GM21529 (cell line): ENCODE results near the gene TMPRSS11F.
"Not testable (repeated sequence)": the region's sequence is repeated elsewhere in the genome, so short reads cannot be mapped to it uniquely, and the experiment has no call there.

Experiments
- ATAC-seq: cut with Tn5 transposase; IDR thresholded peaks from one replicate; pipeline ENCODE4 v1.9.1; 2021; ENCODE audit not compliant: unreplicated experiment

TMPRSS11F gene

DNA sequence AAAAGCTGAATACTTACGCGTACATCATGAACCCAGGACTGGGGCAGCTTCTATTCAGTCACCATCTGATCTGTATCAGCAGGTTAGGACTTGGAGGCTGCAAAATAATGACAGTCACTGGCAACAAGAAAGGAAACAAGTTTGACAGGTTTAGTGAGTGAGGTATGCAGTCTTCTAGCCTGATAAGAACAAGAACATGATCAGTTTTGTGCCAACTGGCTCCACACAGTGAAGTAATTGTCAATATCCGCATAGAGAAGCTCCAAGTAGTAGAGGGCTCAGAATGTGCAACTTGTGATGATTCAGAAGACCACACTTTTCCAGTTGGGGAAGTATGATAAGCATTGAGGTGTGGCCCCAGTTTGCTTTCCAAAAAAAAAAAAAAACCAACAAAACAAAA lies at the start of gene TMPRSS11F:
TMPRSS11F (minus strand) TSS at position 77 of the 400 bp plus-strand sequence; CDS start at position 28, 49 bp downstream.
- no peak for ATAC-seq

DNA sequence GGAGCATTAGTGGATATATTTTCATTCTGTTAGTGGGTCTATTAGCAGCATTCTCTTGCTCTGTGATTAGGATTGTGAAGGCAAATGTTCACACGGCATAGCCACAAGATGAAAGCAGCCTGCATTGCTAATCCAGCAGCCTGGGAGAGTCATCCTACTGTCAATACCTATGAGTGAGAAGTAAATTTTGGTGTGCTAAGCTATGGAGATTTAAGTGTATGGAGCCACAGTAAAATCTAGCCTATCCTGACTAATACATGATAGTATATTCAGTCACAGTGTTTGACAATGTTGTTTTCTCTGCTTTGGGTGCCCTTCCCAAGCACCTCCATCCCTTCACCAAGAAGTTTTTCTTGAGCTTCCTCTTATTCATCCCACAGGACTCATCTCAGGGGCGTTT lies 47.2 kb upstream of the TMPRSS11F start:
- no peak for ATAC-seq

DNA sequence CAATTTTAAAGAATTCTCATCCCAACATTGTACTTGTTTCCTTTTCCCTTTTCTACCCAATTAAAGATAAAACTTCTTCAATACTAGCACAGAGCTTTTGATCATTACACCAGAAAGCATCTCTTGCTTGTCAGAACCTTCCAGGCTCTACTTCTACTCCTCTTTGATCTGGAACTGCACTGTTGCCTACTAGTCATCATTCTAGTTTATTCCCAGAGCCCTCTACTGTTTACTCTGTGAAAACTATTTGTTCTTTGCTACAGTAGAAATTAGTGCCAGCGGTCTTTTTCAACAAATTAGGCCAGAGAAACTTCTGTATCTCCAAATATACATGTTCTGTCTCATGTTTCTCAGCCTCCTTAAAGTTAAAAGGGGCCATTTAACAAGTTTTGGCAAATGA lies 46.8 kb upstream of the TMPRSS11F start:
- no peak for ATAC-seq

DNA sequence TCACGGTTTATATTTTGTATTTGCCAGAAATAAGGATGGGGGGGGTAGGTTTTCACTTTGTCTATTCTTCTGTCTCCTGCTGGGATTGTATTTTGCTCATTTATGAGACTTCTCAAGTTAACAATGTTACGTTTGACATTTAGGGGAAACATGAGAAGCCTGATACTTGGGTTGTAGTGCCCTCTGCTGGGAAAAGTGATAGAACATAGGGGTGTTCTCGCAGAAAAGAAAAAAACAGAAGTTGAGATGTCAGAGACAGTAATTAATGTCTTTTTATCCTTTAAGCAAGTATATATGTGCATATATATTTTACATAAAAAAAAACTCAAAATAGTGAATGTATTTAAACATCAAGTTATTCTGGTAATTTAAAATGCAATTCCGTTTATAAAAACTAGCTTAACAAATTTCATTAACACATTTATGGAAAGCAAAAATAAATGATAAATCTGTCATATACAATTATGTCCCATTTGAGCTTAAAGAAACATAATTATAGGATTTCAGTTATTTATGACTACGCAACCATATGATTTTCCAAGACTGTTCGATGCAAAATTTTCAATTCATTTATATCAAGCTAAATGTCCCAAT lies 46.0 kb upstream of the TMPRSS11F start:
- no peak for ATAC-seq

DNA sequence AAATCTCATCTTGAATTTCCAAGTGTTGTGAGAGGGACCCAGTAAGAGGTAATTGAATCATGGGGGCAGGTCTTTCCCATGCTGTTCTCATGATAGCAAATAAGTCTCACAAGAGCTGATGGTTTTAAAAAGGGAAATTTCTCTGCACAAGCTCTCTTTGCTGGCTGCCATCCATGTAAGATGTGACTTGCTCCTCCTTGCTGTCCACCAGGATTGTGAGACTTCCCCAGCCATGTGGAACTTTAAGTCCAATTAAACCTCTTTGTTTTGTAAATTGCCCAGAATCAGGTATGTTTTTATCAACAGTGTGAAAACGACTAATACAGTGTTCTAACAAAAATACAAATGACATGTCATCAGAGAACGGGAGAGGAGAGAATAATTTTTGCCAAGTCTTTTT lies 44.7 kb upstream of the TMPRSS11F start:
- not testable (repeated sequence) for ATAC-seq

DNA sequence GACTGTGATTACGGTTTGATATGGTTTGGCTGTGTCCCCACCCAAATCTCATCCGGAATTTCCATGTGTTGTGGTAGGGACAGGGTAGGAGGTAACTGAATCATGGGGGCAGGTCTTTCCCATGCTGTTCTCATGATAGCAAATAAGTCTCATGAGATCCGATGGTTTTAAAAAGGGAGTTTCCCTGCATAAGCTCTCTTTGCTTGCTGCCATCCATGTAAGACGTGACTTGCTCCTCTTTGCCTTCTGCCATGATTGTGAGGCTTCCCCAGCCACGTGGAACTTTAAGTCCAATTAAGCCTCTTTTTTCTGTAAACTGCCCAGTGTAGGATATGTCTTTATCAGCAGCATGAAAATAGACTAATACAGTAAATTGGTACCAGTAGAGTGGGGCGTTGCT lies 42.5 kb upstream of the TMPRSS11F start:
- not testable (repeated sequence) for ATAC-seq

DNA sequence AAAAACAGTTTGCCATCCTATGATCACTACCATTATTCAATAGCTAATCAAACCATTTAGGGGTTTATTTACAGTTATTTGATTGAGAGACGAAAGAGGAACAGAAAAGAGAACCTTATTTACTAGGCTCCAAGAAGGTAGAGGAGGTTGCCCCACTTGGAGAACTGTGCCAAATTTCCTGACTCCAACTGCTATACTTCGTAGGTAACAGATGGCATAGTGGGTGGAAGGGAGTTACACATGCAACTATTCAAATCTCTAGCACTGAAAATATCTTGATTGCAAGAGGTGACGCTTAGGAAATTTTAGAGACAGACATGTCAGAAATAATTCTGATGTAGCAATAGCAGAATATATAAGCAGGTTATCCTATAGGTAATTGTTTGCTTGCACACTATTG lies 38.0 kb upstream of the TMPRSS11F start:
- no peak for ATAC-seq

DNA sequence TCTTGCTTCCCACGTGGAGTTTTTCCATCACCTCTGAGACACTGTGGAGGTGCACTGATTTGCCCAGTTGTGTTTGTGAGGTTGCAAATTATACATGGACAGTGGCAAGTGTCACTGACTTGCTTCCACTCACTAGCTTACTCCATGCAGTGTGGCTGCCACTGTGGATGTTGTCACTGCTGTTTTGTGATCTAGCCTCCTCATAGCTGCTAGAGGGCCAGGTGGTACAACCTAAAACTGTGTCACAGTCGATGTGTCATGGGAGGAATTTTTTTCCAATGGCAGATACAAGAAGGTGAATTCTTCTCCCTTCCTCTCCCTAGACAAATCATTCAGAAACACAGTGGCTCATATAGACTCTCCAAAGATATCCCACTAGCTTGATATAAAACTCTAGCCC lies 37.5 kb upstream of the TMPRSS11F start:
- no peak for ATAC-seq

DNA sequence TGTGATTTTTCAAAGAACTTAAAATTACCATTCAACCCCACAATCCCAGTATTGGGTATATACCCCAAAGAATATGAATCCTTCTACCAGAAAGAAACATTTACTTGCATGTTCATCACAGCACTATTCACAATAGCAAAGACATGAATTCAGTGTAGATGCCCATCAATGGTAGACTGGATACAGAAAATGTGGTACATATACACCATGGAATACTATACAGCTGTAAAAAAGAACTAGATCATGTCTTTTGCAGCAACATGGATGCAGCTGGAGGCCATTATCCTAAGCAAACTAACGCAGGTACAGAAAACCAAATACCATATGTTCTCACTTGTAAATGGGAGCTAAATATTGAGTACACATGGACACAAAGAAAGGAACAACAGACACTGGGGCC lies 34.1 kb upstream of the TMPRSS11F start:
- ATAC-seq = no peak

DNA sequence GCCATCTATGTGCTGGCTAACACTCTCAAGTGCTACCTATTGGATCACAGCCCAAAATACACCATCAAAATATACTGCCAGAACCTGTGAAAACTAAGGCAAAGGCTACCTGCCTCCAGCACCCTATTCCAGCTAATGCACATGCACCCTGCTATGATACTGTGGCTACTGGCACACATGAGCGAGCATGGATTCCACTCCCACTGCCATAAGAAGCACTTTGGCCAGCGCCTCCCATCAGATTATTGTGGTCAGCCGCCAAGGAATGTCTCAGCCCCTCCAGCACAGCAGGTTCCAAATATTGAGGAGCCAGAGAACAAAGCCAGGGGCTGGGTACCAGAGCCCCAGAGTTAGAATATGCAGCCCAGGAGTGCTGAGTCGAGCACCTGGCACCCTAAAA lies 32.5 kb upstream of the TMPRSS11F start:
- no peak for ATAC-seq

DNA sequence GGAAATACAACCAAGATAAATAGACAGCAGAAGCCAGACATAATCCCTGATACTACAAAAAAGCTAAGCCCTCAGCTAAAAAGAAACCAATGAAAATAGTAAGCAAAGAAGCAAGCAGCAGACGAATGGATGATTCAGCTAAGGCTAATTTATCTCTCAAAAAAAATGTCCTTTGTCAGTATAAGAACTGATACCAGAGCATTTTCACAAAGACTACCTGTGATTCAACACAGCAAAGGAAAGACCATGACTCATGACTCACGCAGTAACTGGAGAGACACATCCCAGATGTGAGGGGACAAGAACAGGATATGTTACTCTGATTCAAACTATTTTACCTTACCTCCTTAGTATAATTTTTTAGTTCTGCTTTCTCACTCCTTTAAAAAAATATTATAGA lies 22.7 kb upstream of the TMPRSS11F start:
- ATAC-seq = no peak

DNA sequence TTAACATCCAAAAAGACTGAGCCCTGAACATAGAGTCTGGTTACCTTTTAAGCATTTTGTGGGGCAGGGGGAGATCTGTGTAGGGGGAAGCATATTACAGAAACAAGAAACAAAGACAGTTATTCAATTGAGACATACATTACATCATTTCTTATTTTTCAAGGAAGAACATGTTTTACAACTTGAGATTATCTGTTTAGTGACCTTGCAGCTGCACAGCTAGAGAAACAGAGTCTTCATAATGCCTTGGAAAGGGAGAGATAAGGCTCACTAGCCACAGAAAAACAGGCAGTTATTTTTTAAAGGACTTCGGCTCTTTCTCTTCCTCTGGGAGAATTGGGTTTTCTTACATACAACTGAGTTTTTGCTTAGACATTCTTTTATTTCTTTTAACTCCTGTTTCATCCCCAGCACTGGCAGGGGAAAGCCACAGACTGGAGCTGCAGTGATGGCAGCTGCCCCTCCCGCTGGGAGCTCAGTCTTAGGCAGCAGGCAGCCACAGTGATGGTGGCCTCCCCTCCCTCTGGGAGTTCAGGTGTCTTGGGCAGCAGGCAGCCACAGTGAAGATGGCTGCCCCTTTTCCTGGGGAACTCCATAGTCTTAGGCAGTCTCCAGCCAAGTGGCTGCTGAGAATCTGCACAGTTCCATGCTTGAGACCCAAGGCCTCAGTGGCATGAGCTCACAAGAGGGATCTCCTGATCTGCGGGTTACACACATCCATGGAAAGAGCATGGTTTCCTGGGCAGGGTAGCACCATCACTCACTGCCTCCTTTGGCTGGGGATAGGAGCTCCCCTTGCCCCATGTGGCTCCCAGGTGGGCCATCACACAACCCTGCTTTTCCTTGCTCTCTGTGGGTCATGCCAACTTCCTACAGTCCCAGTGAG lies 19.4 kb upstream of the TMPRSS11F start:
- ATAC-seq = no peak

DNA sequence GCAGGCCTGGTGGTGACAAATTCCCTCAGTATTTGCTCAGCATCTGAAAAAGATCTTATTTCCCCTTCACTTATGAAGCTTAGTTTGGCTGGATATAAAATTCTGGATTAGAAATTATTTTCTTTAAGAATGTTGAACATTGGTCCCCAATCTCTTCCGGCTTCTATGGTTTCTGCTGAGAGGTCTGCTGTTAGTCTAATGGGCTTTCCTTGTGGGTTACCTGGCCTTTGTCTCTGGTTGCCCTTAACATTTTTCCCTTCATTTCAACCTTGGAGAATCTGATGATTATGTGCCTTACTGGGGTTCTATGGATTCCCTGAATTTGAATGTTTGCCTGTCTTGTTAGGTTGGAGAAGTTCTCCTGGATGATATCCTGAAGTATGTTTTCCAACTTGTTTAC lies 17.4 kb upstream of the TMPRSS11F start:
- ATAC-seq = no peak

DNA sequence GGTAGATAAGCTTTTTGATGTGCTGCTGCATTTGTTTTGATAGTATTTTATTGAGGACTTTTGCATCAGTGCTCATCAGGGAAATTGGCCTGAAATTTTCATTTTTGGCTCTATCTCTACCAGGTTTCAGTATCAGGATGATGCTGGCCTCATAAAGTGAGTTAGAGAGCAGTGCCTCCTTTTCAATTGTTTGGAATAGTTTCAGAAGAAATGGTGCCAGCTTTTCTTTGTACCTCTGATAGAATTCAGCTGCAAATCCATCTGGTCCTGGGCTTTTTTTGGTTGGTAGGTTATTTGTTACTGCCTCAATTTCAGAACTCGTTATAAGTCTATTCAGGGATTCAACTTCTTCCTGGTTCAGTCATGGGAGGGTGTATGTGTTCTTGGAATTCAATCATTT lies 15.6 kb upstream of the TMPRSS11F start:
- no peak for ATAC-seq

DNA sequence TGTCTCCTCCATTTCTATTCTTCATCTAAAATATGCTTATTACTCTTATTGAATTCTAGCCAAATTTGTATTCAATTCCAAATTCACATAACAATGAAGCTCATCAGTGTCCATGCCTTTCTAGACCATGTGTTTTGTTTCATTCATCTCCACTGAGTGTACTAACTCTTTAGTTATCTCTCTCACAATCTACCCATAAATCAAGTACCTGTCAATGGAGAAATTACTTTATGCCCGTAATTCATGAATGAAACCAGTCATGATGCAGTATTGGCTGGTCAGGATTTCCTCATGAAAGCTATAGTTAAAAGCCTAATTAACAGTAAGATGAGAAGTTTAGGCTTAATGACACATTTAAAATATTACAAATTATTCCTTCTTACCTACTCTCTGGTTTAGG lies 12.2 kb upstream of the TMPRSS11F start:
- no peak for ATAC-seq

DNA sequence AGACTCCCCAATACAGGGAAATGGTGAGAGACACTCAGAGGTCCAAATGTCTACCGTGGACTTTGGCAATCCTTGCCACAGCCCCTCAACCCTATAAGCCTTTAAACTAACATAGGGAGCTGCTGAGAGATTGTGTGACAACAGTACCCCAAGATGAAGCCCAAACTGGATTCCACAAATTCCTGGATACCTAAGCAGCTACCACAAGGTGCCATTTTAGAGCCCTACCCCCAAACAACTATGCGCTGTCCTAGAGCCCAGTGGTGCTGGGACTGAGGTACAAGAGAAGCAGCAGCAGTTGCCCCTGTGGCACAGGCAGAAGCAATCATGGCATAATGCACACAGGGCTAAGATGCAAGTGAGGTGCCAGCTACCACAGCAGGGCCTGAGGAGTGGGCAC lies 2.7 kb upstream of the TMPRSS11F start:
- no peak for ATAC-seq

DNA sequence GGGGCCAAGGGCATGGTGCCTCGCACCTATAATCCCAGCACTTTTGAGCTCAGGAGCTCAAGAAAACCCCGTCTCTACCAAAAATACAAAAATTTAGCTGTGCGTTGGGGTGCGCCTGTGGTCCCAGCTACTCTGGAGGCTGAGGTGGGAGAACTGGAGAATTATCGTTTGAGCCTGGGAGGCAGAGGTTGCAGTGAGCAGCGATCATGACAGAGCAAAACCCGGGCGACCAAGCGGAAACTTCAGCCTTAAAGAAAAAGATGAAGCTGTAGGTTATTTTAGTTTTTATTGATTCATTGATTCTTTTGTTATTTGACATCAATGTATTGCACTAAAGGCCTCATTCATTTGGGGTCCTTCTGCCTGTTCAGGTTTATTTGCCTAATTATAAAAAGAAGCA lies 5.4 kb downstream of the TMPRSS11F start:
- no peak for ATAC-seq

DNA sequence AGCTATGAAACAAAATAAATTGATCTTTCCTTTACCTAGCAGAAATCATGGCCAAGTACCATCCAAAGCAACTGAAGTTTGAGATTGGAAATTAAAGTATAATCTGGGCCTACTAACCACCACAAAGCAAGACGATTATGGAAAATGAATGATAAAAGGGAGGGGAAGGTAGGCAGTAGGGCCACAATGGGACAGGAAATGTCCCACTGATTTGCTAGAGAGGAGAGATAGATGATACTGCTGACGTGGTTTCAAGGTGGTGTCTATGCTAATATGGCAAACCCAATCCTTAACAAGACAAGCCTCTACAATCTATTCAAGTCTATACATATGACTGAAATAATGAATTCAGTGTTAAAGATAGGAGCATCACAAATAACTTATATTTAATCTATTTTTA lies 6.1 kb downstream of the TMPRSS11F start:
- no peak for ATAC-seq

DNA sequence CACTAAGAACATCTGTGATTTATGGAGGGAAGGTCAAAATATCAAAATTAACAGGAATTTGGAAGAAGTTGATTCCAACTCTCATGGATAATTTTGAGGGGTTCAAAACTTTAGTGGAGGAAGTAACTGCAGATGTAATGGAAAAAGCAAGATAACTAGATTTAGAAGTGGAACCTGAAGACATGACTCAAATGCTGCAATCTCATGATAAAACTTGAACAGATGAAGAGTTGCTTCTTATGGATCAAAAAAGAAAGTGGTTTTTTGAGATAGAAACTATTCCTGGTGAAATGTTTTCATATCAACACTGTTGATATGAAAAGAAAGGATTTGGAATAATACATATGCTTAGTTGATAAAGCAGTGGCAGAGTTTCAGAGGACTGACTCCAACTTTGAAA lies 9.7 kb downstream of the TMPRSS11F start:
- ATAC-seq = no peak

DNA sequence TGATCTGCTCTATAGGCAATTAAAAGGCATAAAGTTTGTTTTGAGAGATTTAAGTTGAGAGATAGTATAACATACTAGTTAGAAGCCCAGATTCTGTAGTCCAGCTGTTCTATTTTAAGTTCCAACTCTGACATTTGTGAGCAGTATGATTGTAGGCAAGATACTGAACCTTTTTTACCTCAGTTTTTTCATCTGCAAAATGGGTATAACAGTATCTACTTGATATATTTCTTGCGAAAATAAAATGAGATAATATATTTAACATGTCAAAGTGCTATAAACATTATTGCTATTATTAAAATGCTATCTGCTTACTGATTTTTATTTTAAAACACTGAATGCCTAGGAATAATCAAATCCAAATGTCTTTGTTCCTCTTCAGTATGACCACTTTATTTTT lies 19.2 kb downstream of the TMPRSS11F start:
- ATAC-seq = no peak

DNA sequence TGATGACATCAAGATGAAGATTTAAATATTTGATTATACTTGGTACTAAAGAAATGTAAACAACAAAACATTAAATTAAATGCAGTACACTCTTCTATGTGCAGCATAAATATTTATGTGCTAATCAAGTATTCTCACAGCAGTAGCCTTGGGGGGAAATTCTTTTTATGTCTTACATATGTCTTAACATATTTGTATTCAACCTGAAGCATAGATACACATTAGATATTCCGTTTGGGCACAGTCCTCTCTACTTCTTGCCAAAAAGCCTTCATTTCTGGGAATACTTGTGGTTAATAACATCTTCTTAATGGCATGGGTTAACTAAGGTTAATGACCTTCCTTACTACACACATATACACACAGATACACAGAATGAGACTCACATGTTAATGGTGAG lies 19.8 kb downstream of the TMPRSS11F start:
- no peak for ATAC-seq

DNA sequence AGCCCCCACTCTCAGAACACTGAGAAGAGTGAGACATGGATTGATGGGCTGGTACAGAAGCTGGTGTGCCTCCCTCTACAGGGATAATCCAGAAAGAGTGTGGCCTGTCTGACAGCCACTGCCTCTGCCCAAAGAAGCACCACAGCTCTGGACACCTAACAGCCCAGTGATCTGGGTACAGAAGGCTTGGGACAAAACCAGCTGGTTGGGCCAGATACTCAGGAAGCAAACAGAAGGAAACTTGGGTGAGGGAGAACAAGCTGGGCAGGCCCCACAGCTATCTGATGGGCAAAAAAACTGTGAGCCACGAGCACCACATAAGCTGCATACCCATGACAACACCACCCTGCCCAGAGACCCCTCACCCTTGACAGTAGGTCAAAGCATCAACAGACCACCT lies 46.9 kb downstream of the TMPRSS11F start:
- ATAC-seq = no peak

DNA sequence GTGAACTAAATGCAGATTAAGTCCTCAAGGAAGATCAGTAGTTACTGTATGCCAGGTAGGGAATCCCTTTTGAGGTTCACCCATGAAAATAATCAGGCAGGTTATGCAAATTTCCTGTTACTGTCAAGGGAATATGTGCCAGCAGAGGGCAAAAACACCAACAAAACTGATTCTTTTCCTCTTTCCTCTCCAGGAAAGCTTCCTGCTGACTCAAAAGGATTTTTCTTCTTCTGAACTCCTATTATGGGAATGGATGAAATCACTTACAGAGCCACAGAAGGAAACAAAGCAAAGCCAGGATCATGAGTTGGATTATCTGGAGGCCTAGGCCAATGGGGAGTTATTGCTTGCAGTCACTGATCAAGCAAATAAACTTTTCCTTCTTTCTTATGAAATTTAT lies 49.7 kb downstream of the TMPRSS11F start:
- ATAC-seq = no peak
